ENCODE data around the gene ADAMTS17. TPM values are rescaled to one million over a fixed set of nuclear protein-coding genes. Genes with fewer than 3 reads are reported as not detected.

Gene ADAMTS17
- total RNA-seq, 1 donor: 0.81 TPM

GRCh38 chr15:100334905-100335304, 6.9 kb downstream of the ADAMTS17 start:
- H3K4me3 ChIP-seq (ENCODE audit: low read depth, low read length): no peak overlapping the region
- no peak for DNase-seq (ENCODE audit: low read depth)
- no peak for TF ChIP-seq CTCF (IDR thresholded peaks at IDR 0.05; ENCODE audit: insufficient read depth, low read length)

- TF ChIP-seq CTCF (IDR thresholded peaks at IDR 0.05; ENCODE audit: insufficient read depth, low read length): no peak
- no peak overlapping the region for H3K4me3 ChIP-seq (ENCODE audit: low read depth, low read length)
- DNase-seq (ENCODE audit: low read depth): no peak
Measured at GRCh38 chr15:100334456-100334855, 7.3 kb downstream of the ADAMTS17 start.

GRCh38 chr15:100334015-100334414, 7.8 kb downstream of the ADAMTS17 start:
- TF ChIP-seq CTCF (IDR thresholded peaks at IDR 0.05; ENCODE audit: insufficient read depth, low read length): no peak
- no peak for DNase-seq (ENCODE audit: low read depth)
- no peak overlapping the region for H3K4me3 ChIP-seq (ENCODE audit: low read depth, low read length)

GRCh38 chr15:100333236-100333635, 8.5 kb downstream of the ADAMTS17 start:
- TF ChIP-seq CTCF (IDR thresholded peaks at IDR 0.05; ENCODE audit: insufficient read depth, low read length): no peak
- H3K4me3 ChIP-seq (ENCODE audit: low read depth, low read length): no peak overlapping the region
- DNase-seq (ENCODE audit: low read depth): no peak

- TF ChIP-seq CTCF (IDR thresholded peaks at IDR 0.05; ENCODE audit: insufficient read depth, low read length): no peak
Measured at GRCh38 chr15:100332721-100333120, 9.1 kb downstream of the ADAMTS17 start.

GRCh38 chr15:100332231-100332630, 9.5 kb downstream of the ADAMTS17 start:
- TF ChIP-seq CTCF (IDR thresholded peaks at IDR 0.05; ENCODE audit: insufficient read depth, low read length): no peak
- DNase-seq (ENCODE audit: low read depth): no peak
- no peak overlapping the region for H3K4me3 ChIP-seq (ENCODE audit: low read depth, low read length)

More at GRCh38 chr15:100332721-100333120, 9.1 kb downstream of the ADAMTS17 start:
- H3K4me3 ChIP-seq (ENCODE audit: low read depth, low read length): no peak overlapping the region
- no peak for DNase-seq (ENCODE audit: low read depth)

- no peak for DNase-seq (ENCODE audit: low read depth)
- TF ChIP-seq CTCF (IDR thresholded peaks at IDR 0.05; ENCODE audit: insufficient read depth, low read length): no peak
Measured at GRCh38 chr15:100330629-100331215, 11.1 kb downstream of the ADAMTS17 start.

More at GRCh38 chr15:100330629-100331215, 11.1 kb downstream of the ADAMTS17 start:
- H3K4me3 ChIP-seq (ENCODE audit: low read depth, low read length): no peak overlapping the region
